Measurements from ENCODE around the gene MMP1. TPM values are rescaled to one million over a fixed set of nuclear protein-coding genes. Genes with fewer than 3 reads are reported as not detected.

MMP1 gene
- total RNA-seq, 4 donors from 2014 or later, result not detected

DNA sequence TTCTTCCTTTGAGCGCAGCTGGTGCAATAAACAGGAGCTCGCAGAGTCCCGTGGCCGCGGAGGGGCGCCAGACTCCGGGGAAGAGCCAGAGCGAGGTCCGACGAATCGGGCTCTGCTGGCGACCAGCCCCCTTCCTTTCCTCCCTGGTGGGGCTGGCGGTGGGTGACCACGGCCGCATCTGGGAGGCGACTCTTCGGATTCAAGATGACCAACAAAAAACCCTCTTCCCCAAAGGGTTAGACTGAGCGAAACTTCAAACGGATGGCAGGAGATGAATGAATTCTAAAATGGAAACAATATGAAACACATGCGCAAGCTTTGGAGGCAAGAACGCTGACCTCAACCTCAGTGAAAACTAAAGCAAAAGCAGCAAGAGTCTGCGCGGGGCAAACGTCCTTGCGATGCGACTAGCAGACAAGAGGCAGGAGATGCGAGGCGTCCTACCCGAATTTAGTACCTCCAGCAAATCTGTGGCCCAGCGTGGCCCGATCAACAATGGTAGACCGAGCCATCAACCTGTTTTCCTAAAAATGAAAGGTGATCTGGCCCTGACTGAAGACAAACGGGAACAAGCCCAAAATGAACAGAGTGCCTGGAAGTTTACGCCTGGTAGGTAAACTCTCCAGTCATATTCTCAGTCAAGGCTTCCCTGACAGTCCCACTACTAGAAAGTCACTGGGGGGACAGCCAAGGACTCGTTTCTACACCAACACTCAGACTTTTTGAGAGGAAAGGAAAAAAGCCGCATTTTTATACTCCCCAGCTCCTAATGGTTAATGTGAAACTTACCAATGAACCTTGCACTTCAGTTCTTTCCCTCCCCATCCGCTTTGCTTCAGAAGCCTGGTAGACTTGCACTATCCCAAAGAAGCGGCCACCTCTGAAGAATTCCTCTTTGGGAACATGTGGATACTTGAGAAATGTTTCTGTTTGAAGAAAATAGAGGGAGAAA, 33.8 kb upstream of the MMP1 start:
- TF ChIP-seq POLR2A (IDR thresholded peaks at IDR 0.05) (no peak), EP300 (IDR thresholded peaks at IDR 0.05) (no peak), POLR2AphosphoS5 (IDR thresholded peaks at IDR 0.05) (no peak)
- TF ChIP-seq, protein P1, sequence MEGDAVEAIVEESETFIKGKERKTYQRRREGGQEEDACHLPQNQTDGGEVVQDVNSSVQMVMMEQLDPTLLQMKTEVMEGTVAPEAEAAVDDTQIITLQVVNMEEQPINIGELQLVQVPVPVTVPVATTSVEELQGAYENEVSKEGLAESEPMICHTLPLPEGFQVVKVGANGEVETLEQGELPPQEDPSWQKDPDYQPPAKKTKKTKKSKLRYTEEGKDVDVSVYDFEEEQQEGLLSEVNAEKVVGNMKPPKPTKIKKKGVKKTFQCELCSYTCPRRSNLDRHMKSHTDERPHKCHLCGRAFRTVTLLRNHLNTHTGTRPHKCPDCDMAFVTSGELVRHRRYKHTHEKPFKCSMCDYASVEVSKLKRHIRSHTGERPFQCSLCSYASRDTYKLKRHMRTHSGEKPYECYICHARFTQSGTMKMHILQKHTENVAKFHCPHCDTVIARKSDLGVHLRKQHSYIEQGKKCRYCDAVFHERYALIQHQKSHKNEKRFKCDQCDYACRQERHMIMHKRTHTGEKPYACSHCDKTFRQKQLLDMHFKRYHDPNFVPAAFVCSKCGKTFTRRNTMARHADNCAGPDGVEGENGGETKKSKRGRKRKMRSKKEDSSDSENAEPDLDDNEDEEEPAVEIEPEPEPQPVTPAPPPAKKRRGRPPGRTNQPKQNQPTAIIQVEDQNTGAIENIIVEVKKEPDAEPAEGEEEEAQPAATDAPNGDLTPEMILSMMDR (IDR thresholded peaks at IDR 0.05), result peak in 2 of 4 experiments; percentile 28 to 31
- no peak overlapping the region for H3K4me3 ChIP-seq
- no peaks in the 10 kb centered on the region for H3K9me3 ChIP-seq
- H3K27me3 ChIP-seq, result peaks cover 7% of the 10 kb centered on the region
- no peaks in the 10 kb centered on the region for H3K36me3 ChIP-seq
- 35 to 49% methylated on average over 31 to 36 of the region's 38 CpGs for WGBS, 2 donors (ENCODE audit: low coverage in 1 of 2)
- no peaks in the 10 kb centered on the region for H3K4me1 ChIP-seq
- no peak overlapping the region for H3K27ac ChIP-seq
- no peak for ATAC-seq

DNA sequence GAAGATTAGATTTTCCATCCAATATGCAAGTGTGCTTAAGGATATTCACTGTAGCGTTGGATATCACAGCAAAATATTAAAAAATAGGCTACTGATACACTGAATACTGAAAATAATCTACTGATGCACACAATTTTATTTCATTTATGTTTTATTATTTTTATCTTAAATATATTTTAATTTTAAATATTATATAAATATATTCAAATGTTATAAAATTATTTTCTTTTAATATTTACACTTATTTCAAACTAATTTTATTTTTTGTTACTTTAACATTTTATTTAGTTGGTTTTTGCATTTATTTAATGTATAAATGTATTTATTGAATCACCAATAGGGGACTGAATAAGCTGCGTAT, 33.1 kb upstream of the MMP1 start:
- no peaks in the 10 kb centered on the region for H3K4me1 ChIP-seq
- no peak overlapping the region for H3K4me3 ChIP-seq
- no peak for ATAC-seq
- no peak overlapping the region for H3K27ac ChIP-seq
- peaks cover 7% of the 10 kb centered on the region for H3K27me3 ChIP-seq
- no peaks in the 10 kb centered on the region for H3K9me3 ChIP-seq
- WGBS, 2 donors (ENCODE audit: low coverage in 1 of 2), result 54 to 61% methylated on average over 2 of the region's 2 CpGs
- TF ChIP-seq POLR2A (IDR thresholded peaks at IDR 0.05), result no peak
- TF ChIP-seq, protein P1 (IDR thresholded peaks at IDR 0.05), result no peak
- TF ChIP-seq EP300 (IDR thresholded peaks at IDR 0.05), result no peak
- TF ChIP-seq POLR2AphosphoS5 (IDR thresholded peaks at IDR 0.05), result no peak
- H3K36me3 ChIP-seq, result no peaks in the 10 kb centered on the region

DNA sequence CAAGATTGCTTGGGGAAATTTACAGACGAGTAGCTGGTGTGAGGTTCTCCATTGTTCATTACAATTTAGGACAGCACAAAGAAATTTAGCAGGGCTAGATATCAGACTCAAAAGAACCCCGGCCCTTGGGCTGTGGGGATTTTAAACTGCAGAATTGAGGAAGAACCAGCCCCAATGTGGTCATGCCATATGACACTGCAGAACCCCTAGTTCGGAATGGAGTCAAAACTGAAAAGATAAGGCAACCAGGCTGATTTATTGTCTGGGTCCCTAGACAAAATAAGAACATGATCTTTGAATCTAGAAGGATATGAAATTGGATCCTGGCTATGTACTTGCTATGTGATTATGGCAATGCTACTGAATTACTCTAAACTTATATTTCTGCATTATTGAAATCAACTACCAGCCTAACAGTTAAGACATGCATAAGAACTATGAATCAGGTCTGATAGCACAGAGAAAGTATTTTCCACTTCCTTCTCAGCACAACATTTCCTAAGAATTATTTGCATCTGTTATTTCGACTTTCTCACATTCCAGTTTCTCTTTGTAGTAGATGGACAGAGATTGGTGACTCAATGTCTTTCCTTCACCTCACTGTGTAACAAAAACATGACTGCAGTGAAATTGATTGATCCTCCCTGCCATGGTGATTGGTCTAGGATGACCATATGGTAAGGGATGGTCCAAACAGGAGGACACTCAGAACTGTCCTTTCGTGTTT, 32.2 kb upstream of the MMP1 start:
- no peak overlapping the region for H3K4me3 ChIP-seq
- no peaks in the 10 kb centered on the region for H3K36me3 ChIP-seq
- H3K27ac ChIP-seq, result no peak overlapping the region
- H3K27me3 ChIP-seq, result peaks cover 7% of the 10 kb centered on the region
- TF ChIP-seq POLR2A (IDR thresholded peaks at IDR 0.05), result no peak
- TF ChIP-seq POLR2AphosphoS5 (IDR thresholded peaks at IDR 0.05), result no peak
- TF ChIP-seq, protein P1 (IDR thresholded peaks at IDR 0.05), result no peak
- TF ChIP-seq EP300 (IDR thresholded peaks at IDR 0.05), result no peak
- H3K9me3 ChIP-seq, result no peaks in the 10 kb centered on the region
- 85% methylated on average over 3 to 5 of the region's 5 CpGs for WGBS, 2 donors (ENCODE audit: low coverage in 1 of 2)
- no peaks in the 10 kb centered on the region for H3K4me1 ChIP-seq
- no peak for ATAC-seq

DNA sequence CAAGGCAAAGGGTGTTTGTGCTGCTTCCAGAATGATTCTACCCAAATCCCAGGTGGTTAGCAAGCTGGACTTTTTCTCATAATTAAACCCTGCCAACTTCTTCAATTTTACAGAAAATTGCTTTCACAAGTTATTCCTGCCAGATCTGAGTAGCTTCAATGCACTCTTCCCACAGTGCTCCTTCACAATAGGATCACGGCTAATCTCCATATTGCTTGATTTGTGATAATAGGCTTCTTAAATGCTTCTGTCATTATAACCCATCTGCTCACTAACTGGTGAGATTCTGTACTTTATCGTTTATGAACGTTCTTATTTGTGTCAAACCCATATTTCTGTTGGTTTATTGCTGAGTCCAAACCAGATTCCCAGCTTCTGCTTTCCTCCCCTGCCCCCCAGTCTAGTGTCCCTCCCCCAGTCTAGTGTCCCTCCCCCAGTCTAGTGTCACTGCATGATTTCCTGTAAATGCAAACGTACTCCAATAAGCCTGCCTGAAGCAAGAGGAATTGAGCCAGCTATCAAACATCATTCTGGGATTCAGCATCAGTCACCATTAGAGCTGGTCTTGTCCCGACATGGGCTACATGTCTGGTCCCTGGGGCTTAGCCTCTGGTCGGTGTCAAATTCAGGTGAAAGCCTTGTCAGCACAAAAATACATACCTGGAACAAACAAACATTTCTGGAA, 31.5 kb upstream of the MMP1 start:
- H3K36me3 ChIP-seq, result no peaks in the 10 kb centered on the region

More for the DNA sequence above, 31.5 kb upstream of the MMP1 start:
- 65 to 82% methylated on average over 4 to 5 of the region's 6 CpGs for WGBS, 2 donors (ENCODE audit: low coverage in 1 of 2)
- Histone ChIP-seq H3K4me3 (no peak overlapping the region), H3K4me1 (no peaks in the 10 kb centered on the region), H3K27me3 (peaks cover 7% of the 10 kb centered on the region), H3K9me3 (no peaks in the 10 kb centered on the region), H3K27ac (no peak overlapping the region)
- TF ChIP-seq POLR2AphosphoS5 (IDR thresholded peaks at IDR 0.05) (no peak), EP300 (IDR thresholded peaks at IDR 0.05) (no peak), POLR2A (IDR thresholded peaks at IDR 0.05) (no peak)
- TF ChIP-seq, protein P1 (IDR thresholded peaks at IDR 0.05), result no peak
- no peak for ATAC-seq

Measured in gastroesophageal sphincter (tissue), 4 donors.